Measurements from ENCODE around the gene RELN. TPM values are rescaled to one million over a fixed set of nuclear protein-coding genes. Genes with fewer than 3 reads are reported as not detected.

RELN gene
- polyA plus RNA-seq, 1 donor (not counting 4 experiments of a cell fraction or from before 2014, with no cell fraction given) = not detected

DNA sequence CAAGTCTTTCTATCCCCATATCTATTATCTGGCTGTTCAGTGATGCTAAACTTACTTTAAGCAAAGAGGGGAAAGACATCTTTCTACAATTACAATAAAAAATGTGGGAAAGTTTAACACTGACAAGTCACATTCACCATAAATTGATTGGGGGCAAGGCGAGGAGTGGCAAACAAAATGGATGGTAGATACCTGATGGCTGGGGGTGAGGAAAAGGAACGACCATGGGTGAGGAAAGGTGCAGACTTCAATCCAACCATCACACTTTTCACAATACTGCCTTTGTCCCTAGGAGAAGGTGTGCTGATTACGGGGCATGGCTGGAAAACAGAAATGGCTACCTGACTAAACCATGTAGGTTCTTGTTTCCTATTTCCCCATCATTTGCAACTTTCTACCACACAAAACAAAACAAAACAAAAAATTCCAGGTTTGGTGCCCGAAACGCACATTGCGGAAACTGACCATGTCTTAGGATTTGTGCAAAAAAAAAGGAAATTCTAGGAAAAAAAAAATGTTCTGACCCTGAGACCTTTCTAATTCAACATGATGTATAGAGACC, 3.8 kb downstream of the RELN start:
- H3K79me2 ChIP-seq (ENCODE audit: control insufficient read depth, insufficient read depth, low read length) = no peaks in the 10 kb centered on the region
- peaks cover 34% of the 10 kb centered on the region for H3K27me3 ChIP-seq (ENCODE audit: control insufficient read depth, extremely low read depth, insufficient read depth, low read length)
- no peak overlapping the region for H3K27ac ChIP-seq (ENCODE audit: control insufficient read depth, insufficient read depth, low read length)
- TF ChIP-seq, protein P1, sequence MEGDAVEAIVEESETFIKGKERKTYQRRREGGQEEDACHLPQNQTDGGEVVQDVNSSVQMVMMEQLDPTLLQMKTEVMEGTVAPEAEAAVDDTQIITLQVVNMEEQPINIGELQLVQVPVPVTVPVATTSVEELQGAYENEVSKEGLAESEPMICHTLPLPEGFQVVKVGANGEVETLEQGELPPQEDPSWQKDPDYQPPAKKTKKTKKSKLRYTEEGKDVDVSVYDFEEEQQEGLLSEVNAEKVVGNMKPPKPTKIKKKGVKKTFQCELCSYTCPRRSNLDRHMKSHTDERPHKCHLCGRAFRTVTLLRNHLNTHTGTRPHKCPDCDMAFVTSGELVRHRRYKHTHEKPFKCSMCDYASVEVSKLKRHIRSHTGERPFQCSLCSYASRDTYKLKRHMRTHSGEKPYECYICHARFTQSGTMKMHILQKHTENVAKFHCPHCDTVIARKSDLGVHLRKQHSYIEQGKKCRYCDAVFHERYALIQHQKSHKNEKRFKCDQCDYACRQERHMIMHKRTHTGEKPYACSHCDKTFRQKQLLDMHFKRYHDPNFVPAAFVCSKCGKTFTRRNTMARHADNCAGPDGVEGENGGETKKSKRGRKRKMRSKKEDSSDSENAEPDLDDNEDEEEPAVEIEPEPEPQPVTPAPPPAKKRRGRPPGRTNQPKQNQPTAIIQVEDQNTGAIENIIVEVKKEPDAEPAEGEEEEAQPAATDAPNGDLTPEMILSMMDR (optimal IDR thresholded peaks at IDR 0.05 in 1 of 3, IDR thresholded peaks at IDR 0.05 in 1 of 3, conservative IDR thresholded peaks at IDR 0.05 in 1 of 3; ENCODE audit: extremely low read depth in 1 of 3, insufficient read depth in 2 of 3, low read length in 3 of 3) = no peak
- no peak for TF ChIP-seq EZH2 (IDR thresholded peaks at IDR 0.05; ENCODE audit: low read length)
- no peaks in the 10 kb centered on the region for H3K9me1 ChIP-seq (ENCODE audit: control insufficient read depth, extremely low read depth, insufficient read depth, low read length)
- FAIRE-seq (no peak), DNase-seq (ENCODE audit: low read depth, low spot score) (no peak)
- H3K9ac ChIP-seq (ENCODE audit: control insufficient read depth, extremely low read depth, insufficient read depth, low read length) = no peak overlapping the region
- H2AFZ ChIP-seq (ENCODE audit: control insufficient read depth, low read length) = no peak overlapping the region
- no peaks in the 10 kb centered on the region for H3K9me3 ChIP-seq (ENCODE audit: control insufficient read depth, low read depth, low read length)
- H4K20me1 ChIP-seq (ENCODE audit: control insufficient read depth, extremely low read depth, insufficient read depth, low read length) = no peaks in the 10 kb centered on the region
- no peak overlapping the region for H3K4me3 ChIP-seq (ENCODE audit: control insufficient read depth in 2 of 3, extremely low read depth in 1 of 3, insufficient read depth in 2 of 3, low read depth in 1 of 3, low read length in 3 of 3)
- H3K4me2 ChIP-seq (ENCODE audit: control insufficient read depth, extremely low read depth, insufficient read depth, low read depth, low read length) = no peak overlapping the region
- dilution Hi-C loops (cut with MboI; ENCODE audit: extremely low pct_ligation_motif_present, low sequenced_read_pairs) = no loop called here
- H3K36me3 ChIP-seq (ENCODE audit: control insufficient read depth in 2 of 2, extremely low read depth in 1 of 2, insufficient read depth in 2 of 2, low read length in 2 of 2) = no peaks in the 10 kb centered on the region
- no peaks in the 10 kb centered on the region for H3K4me1 ChIP-seq (ENCODE audit: control insufficient read depth, extremely low read depth, insufficient read depth, low read length)

DNA sequence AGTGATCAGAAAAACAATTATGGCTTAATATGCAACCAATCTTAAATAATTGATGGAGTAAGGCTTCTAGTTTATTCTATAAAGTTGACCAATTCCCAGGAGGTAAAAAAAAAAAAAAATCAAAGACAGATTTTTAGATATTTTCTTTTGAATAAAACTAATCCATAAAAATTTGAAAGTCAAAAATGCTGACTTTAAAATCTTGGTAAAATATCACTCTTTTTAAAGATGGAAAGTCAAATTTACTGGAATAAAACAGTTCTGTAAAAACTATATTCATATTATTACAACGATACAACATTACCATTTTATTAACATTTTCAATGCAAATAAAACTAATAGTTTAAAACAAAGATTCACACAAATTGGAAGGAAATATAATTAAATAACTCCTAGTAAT, 5.4 kb downstream of the RELN start:
- no peak overlapping the region for H2AFZ ChIP-seq (ENCODE audit: control insufficient read depth, low read length)
- H3K4me3 ChIP-seq (ENCODE audit: control insufficient read depth in 2 of 3, extremely low read depth in 1 of 3, insufficient read depth in 2 of 3, low read depth in 1 of 3, low read length in 3 of 3) = no peak overlapping the region
- no peak overlapping the region for H3K27ac ChIP-seq (ENCODE audit: control insufficient read depth, insufficient read depth, low read length)
- dilution Hi-C loops (cut with MboI; ENCODE audit: extremely low pct_ligation_motif_present, low sequenced_read_pairs) = no loop called here
- H3K9me3 ChIP-seq (ENCODE audit: control insufficient read depth, low read depth, low read length) = no peaks in the 10 kb centered on the region
- H3K4me1 ChIP-seq (ENCODE audit: control insufficient read depth, extremely low read depth, insufficient read depth, low read length) = no peaks in the 10 kb centered on the region
- H3K9me1 ChIP-seq (ENCODE audit: control insufficient read depth, extremely low read depth, insufficient read depth, low read length) = no peaks in the 10 kb centered on the region
- no peaks in the 10 kb centered on the region for H4K20me1 ChIP-seq (ENCODE audit: control insufficient read depth, extremely low read depth, insufficient read depth, low read length)
- no peak for DNase-seq (ENCODE audit: low read depth, low spot score)
- no peaks in the 10 kb centered on the region for H3K79me2 ChIP-seq (ENCODE audit: control insufficient read depth, insufficient read depth, low read length)
- TF ChIP-seq, protein P1 (optimal IDR thresholded peaks at IDR 0.05 in 1 of 3, IDR thresholded peaks at IDR 0.05 in 1 of 3, conservative IDR thresholded peaks at IDR 0.05 in 1 of 3; ENCODE audit: extremely low read depth in 1 of 3, insufficient read depth in 2 of 3, low read length in 3 of 3) = no peak
- TF ChIP-seq EZH2 (IDR thresholded peaks at IDR 0.05; ENCODE audit: low read length) = no peak
- no peak overlapping the region for H3K4me2 ChIP-seq (ENCODE audit: control insufficient read depth, extremely low read depth, insufficient read depth, low read depth, low read length)
- no peaks in the 10 kb centered on the region for H3K36me3 ChIP-seq (ENCODE audit: control insufficient read depth in 2 of 2, extremely low read depth in 1 of 2, insufficient read depth in 2 of 2, low read length in 2 of 2)
- FAIRE-seq = no peak
- peaks cover 19% of the 10 kb centered on the region for H3K27me3 ChIP-seq (ENCODE audit: control insufficient read depth, extremely low read depth, insufficient read depth, low read length)
- H3K9ac ChIP-seq (ENCODE audit: control insufficient read depth, extremely low read depth, insufficient read depth, low read length) = no peak overlapping the region

All from keratinocyte (primary cell).